Tibial nerve (tissue), 4 donors: ENCODE measurements around the gene CFAP221.

Source experiments
- EP300 ChIP-seq, 2 donors: sonication (generic); formaldehyde crosslinking; IDR thresholded peaks; one replicate each; pipeline ENCODE4 v1.6.1; 2017; ENCODE audit warnings: antibody characterized with exemption in 2 of 2, mild to moderate bottlenecking in 1 of 2
- POLR2A ChIP-seq, 2 donors: fragments of 450-650 bp; IDR thresholded peaks; one replicate each; pipeline ENCODE4 v1.6.1; 2017; ENCODE audit warnings: antibody characterized with exemption in 2 of 2, mild to moderate bottlenecking in 2 of 2, moderate library complexity in 2 of 2
- TF ChIP-seq, protein P1 (sequence below), 5 experiments: fragments of 200-600 bp in 3 of 5; fragments of 450-650 bp in 2 of 5; sonication (generic) in 3 of 5; IDR thresholded peaks; one replicate each; pipeline ENCODE4 v1.5.1; 2016 to 2019; ENCODE audit warnings: antibody characterized with exemption in 5 of 5, mild to moderate bottlenecking in 3 of 5, moderate library complexity in 2 of 5

DNA sequence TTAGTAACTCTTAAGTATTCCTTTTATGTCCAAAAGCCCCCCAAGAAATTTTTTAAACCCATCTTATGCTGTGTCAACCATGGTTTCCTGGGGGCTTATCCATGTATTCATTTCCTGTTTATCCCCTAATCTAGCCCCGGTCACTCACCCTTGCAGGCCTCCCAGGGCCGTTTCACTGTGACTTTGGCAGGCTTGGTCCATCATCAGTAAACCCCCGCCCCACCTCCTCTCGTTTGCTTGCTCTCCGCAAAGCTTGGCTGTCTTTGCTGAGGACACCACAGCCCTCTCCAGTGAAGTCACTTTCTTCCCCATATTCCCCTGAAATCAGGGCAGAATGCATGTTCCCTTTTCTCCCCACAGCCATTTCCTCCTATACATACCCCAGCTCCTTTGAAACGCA lies 127.5 kb downstream of the CFAP221 start:
- TF ChIP-seq POLR2A (IDR thresholded peaks at IDR 0.05) (no peak), EP300 (IDR thresholded peaks at IDR 0.05) (no peak)
- TF ChIP-seq, protein P1, sequence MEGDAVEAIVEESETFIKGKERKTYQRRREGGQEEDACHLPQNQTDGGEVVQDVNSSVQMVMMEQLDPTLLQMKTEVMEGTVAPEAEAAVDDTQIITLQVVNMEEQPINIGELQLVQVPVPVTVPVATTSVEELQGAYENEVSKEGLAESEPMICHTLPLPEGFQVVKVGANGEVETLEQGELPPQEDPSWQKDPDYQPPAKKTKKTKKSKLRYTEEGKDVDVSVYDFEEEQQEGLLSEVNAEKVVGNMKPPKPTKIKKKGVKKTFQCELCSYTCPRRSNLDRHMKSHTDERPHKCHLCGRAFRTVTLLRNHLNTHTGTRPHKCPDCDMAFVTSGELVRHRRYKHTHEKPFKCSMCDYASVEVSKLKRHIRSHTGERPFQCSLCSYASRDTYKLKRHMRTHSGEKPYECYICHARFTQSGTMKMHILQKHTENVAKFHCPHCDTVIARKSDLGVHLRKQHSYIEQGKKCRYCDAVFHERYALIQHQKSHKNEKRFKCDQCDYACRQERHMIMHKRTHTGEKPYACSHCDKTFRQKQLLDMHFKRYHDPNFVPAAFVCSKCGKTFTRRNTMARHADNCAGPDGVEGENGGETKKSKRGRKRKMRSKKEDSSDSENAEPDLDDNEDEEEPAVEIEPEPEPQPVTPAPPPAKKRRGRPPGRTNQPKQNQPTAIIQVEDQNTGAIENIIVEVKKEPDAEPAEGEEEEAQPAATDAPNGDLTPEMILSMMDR (IDR thresholded peaks at IDR 0.05): no peak
